A549 treated with DMSO at 1 μM for 4 hours (cell line): ENCODE measurements around the gene CLEC6A. TPM values are rescaled to one million over a fixed set of nuclear protein-coding genes. Genes with fewer than 3 reads are reported as not detected.

ENCODE experiments used
- total RNA-seq: library from RNA; stranded (reverse); fragments of 200-300 nt; extraction: Qiagen RNA extraction; gene quantifications from 5 replicates; pipeline ENCODE4 v1.2.3, GENCODE V29; 2022; ENCODE audit warnings: low read depth

Gene CLEC6A
- not detected in 5 replicates for total RNA-seq

DNA sequence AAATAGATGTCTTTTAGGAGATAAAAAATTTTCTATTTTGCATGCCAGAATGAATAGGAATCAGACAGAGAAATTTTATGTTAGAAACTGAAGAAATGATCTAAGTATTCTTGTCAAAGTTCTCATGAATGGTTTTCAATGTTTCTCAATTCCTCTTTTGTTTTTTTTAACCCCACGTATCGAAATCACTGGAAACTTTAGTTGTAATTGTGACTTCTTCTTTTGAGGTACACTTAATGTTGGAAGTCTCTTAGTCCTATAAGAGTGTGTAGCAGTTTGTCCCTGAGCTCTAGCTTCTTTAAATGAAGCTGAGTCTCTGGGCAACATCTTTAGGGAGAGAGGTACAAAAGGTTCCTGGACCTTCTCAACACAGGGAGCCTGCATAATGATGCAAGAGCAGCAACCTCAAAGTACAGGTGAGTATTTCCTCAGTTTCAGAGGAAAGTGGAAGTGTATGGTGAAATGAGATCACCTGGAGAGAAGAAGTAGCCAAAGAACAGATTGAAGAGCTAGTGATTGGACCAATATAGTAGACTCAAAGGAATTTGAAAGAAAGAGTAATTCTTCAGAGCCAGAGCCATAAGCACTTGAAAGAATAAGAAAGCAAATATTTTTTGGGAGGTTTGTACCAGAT is at the start of gene CLEC6A:
Gene CLEC6A (plus strand): TSS at position 236 of the 634 bp plus-strand sequence. CDS start 150 bp downstream, at position 386.

GRCh38 chr12:8513256-8513655 is 57.5 kb downstream of the CLEC6A start, which contains the start of gene CLEC4D:
Gene CLEC4D (plus strand): TSS chr12:8513503. CDS start chr12:8513733, 230 bp downstream.

Other genes starting within 250 kb of the CLEC6A start
- gene FAM90A1, start 228.3 kb upstream of the CLEC6A start, total RNA-seq: 0.03 to 0.14 TPM (median 0.12 TPM) in 5 replicates
- gene CLEC4D, start 57.5 kb downstream of the CLEC6A start, total RNA-seq: not detected in 5 replicates
- gene CLEC4E, start 84.9 kb downstream of the CLEC6A start, total RNA-seq: 0.37 to 0.74 TPM (median 0.41 TPM) in 5 replicates
- 0.03 to 0.26 TPM (median 0.05 TPM) in 5 replicates for gene AICDA, start 156.9 kb downstream of the CLEC6A start, total RNA-seq
- 0.07 to 0.86 TPM (median 0.16 TPM) in 4 of 5 replicates, not detected in the other for gene MFAP5, start 206.9 kb downstream of the CLEC6A start, total RNA-seq
- 15.9 to 17.5 TPM (median 16.5 TPM) in 5 replicates for gene RIMKLB, start 242.0 kb downstream of the CLEC6A start, total RNA-seq